Liver (tissue), 3 donors: ENCODE results near the gene SDK2.

ENCODE experiments used
- GABPA ChIP-seq, 2 donors: IDR thresholded peaks in 1 of 2; conservative IDR thresholded peaks in 1 of 2; 2 replicates each; pipeline ENCODE4 v1.6.1; 2016; ENCODE audit warnings: antibody characterized with exemption in 2 of 2, mild to moderate bottlenecking in 1 of 2, moderate library complexity in 1 of 2
- SP1 ChIP-seq: IDR thresholded peaks from 2 replicates; pipeline ENCODE4 v1.6.1; 2018; ENCODE audit warnings: antibody characterized with exemption, mild to moderate bottlenecking
- TF ChIP-seq, protein P1 (sequence below): IDR thresholded peaks from 2 replicates; pipeline ENCODE4 v1.6.1; 2016; ENCODE audit warnings: antibody characterized with exemption
- TF ChIP-seq, protein P2 (sequence below): fragments of 150-350 bp; IDR thresholded peaks from 2 replicates; pipeline ENCODE4 v1.5.1; 2017; ENCODE audit warnings: improper control_type of control experiment, low read depth, low read length; ENCODE audit not compliant: missing input control
- donor health status: healthy.
- donor health status: healthy.

DNA sequence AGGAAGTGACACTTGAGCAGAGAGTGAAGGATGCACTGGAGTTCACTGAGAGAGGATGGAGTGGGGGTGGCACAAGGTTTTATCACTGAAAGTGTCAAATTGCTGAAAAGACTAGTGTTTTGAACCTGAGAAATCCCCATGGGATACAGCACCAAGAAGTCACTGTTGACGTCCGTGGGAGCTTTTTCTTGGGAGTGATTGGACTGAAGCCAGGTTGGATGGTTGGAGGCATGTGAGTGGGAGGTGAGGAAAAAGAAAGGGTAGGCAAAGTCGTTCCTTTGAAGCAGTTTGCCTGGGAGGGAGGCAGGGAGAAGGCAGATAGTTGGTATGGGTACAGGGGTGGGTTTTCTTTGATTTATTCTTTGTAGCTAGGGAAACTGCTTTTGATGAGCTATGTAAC, 39.9 kb upstream of the SDK2 start:
- TF ChIP-seq, protein P1, sequence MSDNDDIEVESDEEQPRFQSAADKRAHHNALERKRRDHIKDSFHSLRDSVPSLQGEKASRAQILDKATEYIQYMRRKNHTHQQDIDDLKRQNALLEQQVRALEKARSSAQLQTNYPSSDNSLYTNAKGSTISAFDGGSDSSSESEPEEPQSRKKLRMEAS: no peak
- TF ChIP-seq, protein P2, sequence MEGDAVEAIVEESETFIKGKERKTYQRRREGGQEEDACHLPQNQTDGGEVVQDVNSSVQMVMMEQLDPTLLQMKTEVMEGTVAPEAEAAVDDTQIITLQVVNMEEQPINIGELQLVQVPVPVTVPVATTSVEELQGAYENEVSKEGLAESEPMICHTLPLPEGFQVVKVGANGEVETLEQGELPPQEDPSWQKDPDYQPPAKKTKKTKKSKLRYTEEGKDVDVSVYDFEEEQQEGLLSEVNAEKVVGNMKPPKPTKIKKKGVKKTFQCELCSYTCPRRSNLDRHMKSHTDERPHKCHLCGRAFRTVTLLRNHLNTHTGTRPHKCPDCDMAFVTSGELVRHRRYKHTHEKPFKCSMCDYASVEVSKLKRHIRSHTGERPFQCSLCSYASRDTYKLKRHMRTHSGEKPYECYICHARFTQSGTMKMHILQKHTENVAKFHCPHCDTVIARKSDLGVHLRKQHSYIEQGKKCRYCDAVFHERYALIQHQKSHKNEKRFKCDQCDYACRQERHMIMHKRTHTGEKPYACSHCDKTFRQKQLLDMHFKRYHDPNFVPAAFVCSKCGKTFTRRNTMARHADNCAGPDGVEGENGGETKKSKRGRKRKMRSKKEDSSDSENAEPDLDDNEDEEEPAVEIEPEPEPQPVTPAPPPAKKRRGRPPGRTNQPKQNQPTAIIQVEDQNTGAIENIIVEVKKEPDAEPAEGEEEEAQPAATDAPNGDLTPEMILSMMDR: no peak
- TF ChIP-seq SP1 (no peak), GABPA (IDR thresholded peaks at IDR 0.05 in 1 of 2, conservative IDR thresholded peaks at IDR 0.05 in 1 of 2) (no peak)
